OCI-LY1 (cell line): Measurements from ENCODE around the gene PUM2.
A peak's percentile ranks its signal among the peaks of the same experiment; 100 is the strongest.
"Not testable (repeated sequence)": the region's sequence is repeated elsewhere in the genome, so short reads cannot be mapped to it uniquely, and the experiment has no call there.

Experiments used
- H2AFZ ChIP-seq: fragments of 200-600 bp; sonication (generic), shearing (Covaris generic); 2 replicates; pipeline ENCODE4 v1.6.0; 2014; ENCODE audit warnings: antibody characterized with exemption, mild to moderate bottlenecking, low read length
- H3F3A ChIP-seq: fragments of 200-600 bp; sonication (generic), shearing (Covaris generic); 2 replicates; pipeline ENCODE4 v1.6.0; 2014; ENCODE audit warnings: mild to moderate bottlenecking, antibody characterized with exemption, low read length, moderate library complexity; ENCODE audit not compliant: insufficient read depth
- H3K27ac ChIP-seq: fragments of 200-600 bp; sonication (generic); 2 replicates; pipeline ENCODE4 v1.5.1; 2014; ENCODE audit warnings: low read length, mixed run types, mild to moderate bottlenecking, low read depth; ENCODE audit not compliant: poor library complexity, severe bottlenecking
- H3K27me3 ChIP-seq: fragments of 200-600 bp; sonication (generic); 2 replicates; pipeline ENCODE4 v1.6.0; 2014; ENCODE audit warnings: antibody characterized with exemption, mild to moderate bottlenecking, low read length, moderate library complexity; ENCODE audit not compliant: insufficient read depth
- H3K36me3 ChIP-seq: fragments of 200-600 bp; sonication (generic); 2 replicates; pipeline ENCODE4 v1.6.1; 2014; ENCODE audit warnings: mild to moderate bottlenecking, antibody characterized with exemption, low read length, moderate library complexity, mixed read lengths; ENCODE audit not compliant: insufficient read depth
- H3K4me1 ChIP-seq: fragments of 200-600 bp; sonication (generic); 2 replicates; pipeline ENCODE4 v1.5.1; 2014; ENCODE audit warnings: mild to moderate bottlenecking, low read length, moderate library complexity; ENCODE audit not compliant: insufficient read depth, severe bottlenecking
- H3K4me2 ChIP-seq: fragments of 200-600 bp; sonication (generic), shearing (Covaris generic); 2 replicates; pipeline ENCODE4 v1.6.1; 2014; ENCODE audit warnings: low read length
- H3K4me3 ChIP-seq: fragments of 200-600 bp; sonication (generic); 2 replicates; pipeline ENCODE4 v1.5.1; 2014; ENCODE audit warnings: low read length, low read depth, mild to moderate bottlenecking, mixed read lengths; ENCODE audit not compliant: poor library complexity, severe bottlenecking
- H3K79me2 ChIP-seq: fragments of 200-600 bp; shearing (Covaris generic); 2 replicates; pipeline ENCODE4 v1.6.1; 2016; ENCODE audit warnings: mixed run types, low read length, mixed read lengths; ENCODE audit not compliant: insufficient read depth
- H3K9ac ChIP-seq: fragments of 200-600 bp; sonication (generic), shearing (Covaris generic); 2 replicates; pipeline ENCODE4 v1.6.1; 2014; ENCODE audit warnings: mild to moderate bottlenecking, low read length, mixed read lengths
- H3K9me2 ChIP-seq: fragments of 200-600 bp; sonication (generic), shearing (Covaris generic); 2 replicates; pipeline ENCODE4 v1.6.1; 2014; ENCODE audit warnings: low read depth, mild to moderate bottlenecking, low read length, mixed read lengths
- H3K9me3 ChIP-seq: fragments of 200-600 bp; shearing (Covaris generic); 2 replicates; pipeline ENCODE4 v1.6.1; 2014; ENCODE audit warnings: low read length, mixed read lengths
- H4K20me1 ChIP-seq: fragments of 200-600 bp; sonication (generic), shearing (Covaris generic); 2 replicates; pipeline ENCODE4 v1.6.0; 2016; ENCODE audit warnings: mild to moderate bottlenecking, low read length; ENCODE audit not compliant: insufficient read depth
- EZH2 ChIP-seq: fragments of 200-600 bp; sonication (generic), shearing (Covaris generic); IDR thresholded peaks from 2 replicates; pipeline ENCODE4 v1.8.0; 2017; ENCODE audit warnings: borderline replicate concordance, mixed run types, mild to moderate bottlenecking, antibody characterized with exemption, low read length, moderate library complexity, mixed read lengths
- TF ChIP-seq, protein P1 (sequence below): fragments of 200-600 bp; sonication (generic), shearing (Covaris generic); IDR thresholded peaks from 2 replicates; pipeline ENCODE4 v1.5.1; 2017; ENCODE audit warnings: mild to moderate bottlenecking, antibody characterized with exemption, low read length, moderate library complexity, mixed read lengths

PUM2 gene

DNA sequence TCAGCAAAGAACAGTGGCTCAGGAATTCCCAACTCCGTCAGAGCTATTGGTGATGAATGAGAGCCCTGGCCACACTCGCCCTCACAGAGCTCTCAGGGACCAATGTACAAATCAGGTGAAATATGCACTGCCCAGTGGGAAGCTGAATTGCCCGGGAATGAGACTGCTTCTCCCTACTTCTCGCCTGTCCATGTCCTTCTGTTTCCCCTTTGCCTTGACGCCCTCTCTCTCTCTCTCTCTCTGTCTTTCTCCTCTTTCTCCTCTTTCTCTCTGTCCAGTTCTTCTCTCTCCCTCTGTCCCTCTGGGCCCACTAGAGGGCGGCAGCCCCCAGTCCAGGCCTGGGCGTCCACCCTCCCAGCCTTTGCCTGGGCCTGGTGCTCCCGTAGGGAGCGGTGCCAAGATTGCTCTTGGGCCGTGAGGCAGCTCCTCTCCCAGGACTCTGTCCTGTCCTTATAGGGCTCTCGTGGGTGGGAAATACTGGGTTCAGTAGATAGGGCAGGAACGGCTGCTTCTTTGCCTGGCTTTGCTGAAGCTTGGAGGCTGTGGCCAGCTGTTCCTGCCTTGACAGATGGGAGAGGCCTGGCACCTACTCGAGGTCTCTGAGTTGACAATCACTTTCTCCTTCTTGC is 28.4 kb upstream of the PUM2 start:
- Histone ChIP-seq H3F3A (no peaks in the 10 kb centered on the region), H3K79me2 (no peaks in the 10 kb centered on the region), H2AFZ (no peak overlapping the region), H3K9me2 (no peaks in the 10 kb centered on the region), H3K27me3 (no peaks in the 10 kb centered on the region), H4K20me1 (no peaks in the 10 kb centered on the region), H3K9ac (no peak overlapping the region), H3K4me1 (no peaks in the 10 kb centered on the region), H3K27ac (no peak overlapping the region), H3K36me3 (no peaks in the 10 kb centered on the region), H3K4me3 (no peak overlapping the region), H3K9me3 (no peaks in the 10 kb centered on the region), H3K4me2 (no peak overlapping the region)
- no peak for TF ChIP-seq EZH2
- TF ChIP-seq, protein P1, sequence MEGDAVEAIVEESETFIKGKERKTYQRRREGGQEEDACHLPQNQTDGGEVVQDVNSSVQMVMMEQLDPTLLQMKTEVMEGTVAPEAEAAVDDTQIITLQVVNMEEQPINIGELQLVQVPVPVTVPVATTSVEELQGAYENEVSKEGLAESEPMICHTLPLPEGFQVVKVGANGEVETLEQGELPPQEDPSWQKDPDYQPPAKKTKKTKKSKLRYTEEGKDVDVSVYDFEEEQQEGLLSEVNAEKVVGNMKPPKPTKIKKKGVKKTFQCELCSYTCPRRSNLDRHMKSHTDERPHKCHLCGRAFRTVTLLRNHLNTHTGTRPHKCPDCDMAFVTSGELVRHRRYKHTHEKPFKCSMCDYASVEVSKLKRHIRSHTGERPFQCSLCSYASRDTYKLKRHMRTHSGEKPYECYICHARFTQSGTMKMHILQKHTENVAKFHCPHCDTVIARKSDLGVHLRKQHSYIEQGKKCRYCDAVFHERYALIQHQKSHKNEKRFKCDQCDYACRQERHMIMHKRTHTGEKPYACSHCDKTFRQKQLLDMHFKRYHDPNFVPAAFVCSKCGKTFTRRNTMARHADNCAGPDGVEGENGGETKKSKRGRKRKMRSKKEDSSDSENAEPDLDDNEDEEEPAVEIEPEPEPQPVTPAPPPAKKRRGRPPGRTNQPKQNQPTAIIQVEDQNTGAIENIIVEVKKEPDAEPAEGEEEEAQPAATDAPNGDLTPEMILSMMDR = peak; percentile 26; the same call in 1 of the 2 replicates

DNA sequence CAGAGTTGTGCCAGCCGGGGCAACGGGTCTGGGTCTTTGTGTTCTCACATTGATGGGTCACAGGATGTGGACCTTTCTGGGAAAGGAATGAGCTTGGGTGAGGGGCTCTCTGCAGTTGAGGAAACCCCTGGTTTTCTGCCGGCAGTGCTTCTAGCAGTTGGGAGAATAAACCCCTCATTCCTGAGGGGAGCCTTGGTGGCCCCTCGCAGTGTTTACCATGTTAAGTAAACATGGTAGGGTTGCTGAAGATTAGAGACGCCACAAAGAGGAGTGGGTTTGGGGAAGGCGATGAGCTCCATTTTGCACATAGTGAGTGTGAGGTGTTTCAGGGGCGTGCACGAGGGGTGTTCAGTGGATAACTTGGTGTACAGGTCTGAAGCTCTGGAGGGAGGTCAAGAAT is 27.7 kb upstream of the PUM2 start:
- H3K27ac ChIP-seq = no peak overlapping the region

DNA sequence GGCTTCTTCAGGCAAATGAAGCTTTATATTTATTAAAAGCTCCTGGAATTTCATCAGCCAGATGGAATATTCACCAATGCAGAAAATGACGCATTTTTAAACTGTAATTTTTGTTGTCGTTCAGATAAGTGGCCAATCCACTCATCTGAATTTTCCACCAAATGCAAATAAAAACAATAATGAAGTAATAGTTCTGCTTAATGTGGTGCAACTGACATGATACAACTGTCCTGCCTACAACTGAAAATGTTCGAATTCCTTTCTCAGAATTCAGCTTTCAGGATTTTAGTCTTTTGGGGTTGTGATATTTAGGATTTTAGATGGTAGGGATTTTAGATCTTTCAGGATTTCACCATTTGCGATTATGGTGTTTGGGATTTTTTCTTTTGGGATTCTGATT is 27.1 kb upstream of the PUM2 start:
- no peaks in the 10 kb centered on the region for H3K9me2 ChIP-seq
- H3F3A ChIP-seq = no peaks in the 10 kb centered on the region
- H4K20me1 ChIP-seq = no peaks in the 10 kb centered on the region
- H3K27ac ChIP-seq = no peak overlapping the region
- no peaks in the 10 kb centered on the region for H3K4me1 ChIP-seq
- H3K9ac ChIP-seq = no peak overlapping the region
- no peaks in the 10 kb centered on the region for H3K36me3 ChIP-seq
- H2AFZ ChIP-seq = no peak overlapping the region
- TF ChIP-seq, protein P1 = no peak
- no peak for TF ChIP-seq EZH2
- H3K79me2 ChIP-seq = no peaks in the 10 kb centered on the region
- no peak overlapping the region for H3K4me3 ChIP-seq
- no peaks in the 10 kb centered on the region for H3K9me3 ChIP-seq
- H3K4me2 ChIP-seq = no peak overlapping the region
- no peaks in the 10 kb centered on the region; the same call in 1 of the 2 replicates for H3K27me3 ChIP-seq

More for the DNA sequence above, 27.7 kb upstream of the PUM2 start:
- Histone ChIP-seq H2AFZ (no peak overlapping the region), H4K20me1 (no peaks in the 10 kb centered on the region), H3K9ac (no peak overlapping the region), H3K79me2 (no peaks in the 10 kb centered on the region), H3K4me3 (no peak overlapping the region), H3K9me3 (no peaks in the 10 kb centered on the region), H3F3A (no peaks in the 10 kb centered on the region), H3K27me3 (no peaks in the 10 kb centered on the region), H3K9me2 (no peaks in the 10 kb centered on the region), H3K36me3 (no peaks in the 10 kb centered on the region), H3K4me1 (no peaks in the 10 kb centered on the region), H3K4me2 (no peak overlapping the region)
- TF ChIP-seq EZH2 = no peak
- TF ChIP-seq, protein P1 = no peak

DNA sequence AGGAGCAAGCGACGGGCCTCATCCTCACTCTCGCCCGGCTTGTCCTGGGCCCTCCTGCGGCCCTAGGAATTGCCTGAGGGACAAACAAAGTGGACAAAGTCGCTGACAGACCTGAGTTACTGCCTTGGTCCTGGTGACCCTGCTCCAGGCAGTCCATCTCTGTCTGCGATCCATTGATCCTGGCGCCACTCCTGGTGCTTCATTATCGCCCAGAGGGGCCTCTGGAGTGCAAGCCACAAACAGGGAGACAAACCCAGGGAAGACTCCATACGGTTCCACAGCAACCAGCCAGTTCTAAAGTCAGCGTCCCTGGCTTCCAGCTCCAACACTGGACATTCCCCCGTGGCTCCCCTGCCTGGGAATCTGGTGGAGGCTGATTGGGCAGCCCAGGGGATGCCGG is 24.3 kb upstream of the PUM2 start:
- not testable (repeated sequence) for H3K4me3 ChIP-seq, H3K4me2 ChIP-seq, H3K9ac ChIP-seq, H3F3A ChIP-seq, H3K79me2 ChIP-seq, H3K36me3 ChIP-seq, H4K20me1 ChIP-seq, H3K9me2 ChIP-seq, H2AFZ ChIP-seq, H3K27me3 ChIP-seq, H3K27ac ChIP-seq, H3K4me1 ChIP-seq, H3K9me3 ChIP-seq
